GDM1 (cell line): ENCODE results near the gene GRIK1.
"Not testable (repeated sequence)": the region's sequence is repeated elsewhere in the genome, so short reads cannot be mapped to it uniquely, and the experiment has no call there.

Source experiments
- DNase-seq: peaks from one replicate; lab custom pipeline; 2025; lab: John Stamatoyannopoulos, UW

The GRIK1 gene

GRCh38 chr21:29610779-29611360 is 328.9 kb downstream of the GRIK1 start:
- DNase-seq, result no peak

GRCh38 chr21:29606613-29607012 is 333.2 kb downstream of the GRIK1 start:
- no peak for DNase-seq

GRCh38 chr21:29605219-29605618 is 334.6 kb downstream of the GRIK1 start:
- not testable (repeated sequence) for DNase-seq

- DNase-seq, result no peak
Measured at GRCh38 chr21:29604076-29604475, 335.7 kb downstream of the GRIK1 start.

GRCh38 chr21:29601047-29601446 is 338.7 kb downstream of the GRIK1 start:
- no peak for DNase-seq

- DNase-seq, result no peak
Measured at GRCh38 chr21:29586696-29587095, 353.1 kb downstream of the GRIK1 start.

- DNase-seq, result no peak
Measured at GRCh38 chr21:29585462-29585861, 354.3 kb downstream of the GRIK1 start.

GRCh38 chr21:29583424-29583924 is 356.3 kb downstream of the GRIK1 start:
- no peak for DNase-seq

- no peak for DNase-seq
Measured at GRCh38 chr21:29582855-29583254, 356.9 kb downstream of the GRIK1 start.

GRCh38 chr21:29581393-29581792 is 358.4 kb downstream of the GRIK1 start:
- no peak for DNase-seq

GRCh38 chr21:29580732-29581285 is 359.0 kb downstream of the GRIK1 start:
- DNase-seq, result no peak

- DNase-seq, result no peak
Measured at GRCh38 chr21:29578306-29578705, 361.5 kb downstream of the GRIK1 start.

- no peak for DNase-seq
Measured at GRCh38 chr21:29571949-29572348, 367.8 kb downstream of the GRIK1 start.

- no peak for DNase-seq
Measured at GRCh38 chr21:29568020-29568697, 371.6 kb downstream of the GRIK1 start.

GRCh38 chr21:29557931-29558725 is 381.7 kb downstream of the GRIK1 start:
- no peak for DNase-seq

- DNase-seq, result no peak
Measured at GRCh38 chr21:29557200-29557599, 382.6 kb downstream of the GRIK1 start.

- no peak for DNase-seq
Measured at GRCh38 chr21:29555601-29556000, 384.2 kb downstream of the GRIK1 start.

GRCh38 chr21:29550205-29550604 is 389.6 kb downstream of the GRIK1 start:
- no peak for DNase-seq

GRCh38 chr21:29549614-29550013 is 390.2 kb downstream of the GRIK1 start:
- no peak for DNase-seq

- DNase-seq, result no peak
Measured at GRCh38 chr21:29547998-29548397, 391.8 kb downstream of the GRIK1 start.

- DNase-seq, result no peak
Measured at GRCh38 chr21:29546071-29546470, 393.7 kb downstream of the GRIK1 start.

- no peak for DNase-seq
Measured at GRCh38 chr21:29540289-29540688, 399.5 kb downstream of the GRIK1 start.

GRCh38 chr21:29538115-29538514 is 401.7 kb downstream of the GRIK1 start:
- DNase-seq, result no peak
